ENCODE measurements around the gene CYBC1. TPM values are rescaled to one million over a fixed set of nuclear protein-coding genes. Genes with fewer than 3 reads are reported as not detected.
A peak's percentile ranks its signal among the peaks of the same experiment; 100 is the strongest.

Gene CYBC1
- total RNA-seq, 1 experiment from 2014 or later = 71.4 TPM

DNA sequence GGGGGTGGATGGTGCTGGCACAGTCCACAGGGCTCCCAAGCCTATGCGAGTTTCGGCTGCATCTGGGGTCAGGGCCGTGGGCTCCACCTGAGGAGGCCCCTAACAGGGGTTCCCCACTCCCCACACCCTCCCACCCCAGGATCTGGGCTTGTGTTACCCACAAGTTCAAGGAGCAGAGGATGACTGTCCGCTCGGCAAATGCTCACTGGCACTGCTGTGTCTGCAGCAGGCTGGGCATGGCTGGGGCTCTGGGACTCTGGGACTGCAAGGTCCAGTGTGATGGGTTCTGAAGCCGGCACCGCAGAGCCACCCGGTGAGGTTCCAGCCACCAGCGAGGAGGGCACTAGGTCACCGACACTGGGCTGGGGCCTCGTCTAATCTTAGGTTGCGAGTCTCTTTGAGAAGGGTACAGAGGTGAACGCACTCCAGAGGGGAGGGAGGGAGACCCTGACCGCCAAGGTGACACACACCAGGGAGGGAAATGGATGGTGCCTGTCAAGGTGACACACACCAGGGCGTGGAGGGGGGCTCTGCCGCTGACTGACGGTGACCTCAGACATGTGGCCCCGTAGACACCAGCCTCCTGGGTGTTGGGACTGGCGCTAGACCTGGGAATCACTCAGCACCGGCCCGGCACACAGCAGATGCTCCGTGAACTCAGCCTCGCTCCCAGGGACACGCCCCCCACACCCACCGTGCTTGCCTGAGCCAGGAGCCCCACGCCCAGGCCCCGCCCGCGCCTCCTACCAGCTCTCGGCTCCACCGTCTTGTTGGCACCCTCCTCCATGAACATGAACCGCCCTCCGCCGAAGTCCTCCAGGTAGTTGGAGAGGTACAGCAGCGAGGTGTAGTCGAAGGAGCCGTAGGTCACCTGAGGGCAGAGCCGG, 52.9 kb downstream of the CYBC1 start:
- no peak overlapping the region for H3K4me3 ChIP-seq
- H3K4me1 ChIP-seq (replicated peaks) = peaks cover 16% of the 10 kb centered on the region
- H3K27ac ChIP-seq = no peak overlapping the region
- H3K27me3 ChIP-seq (replicated peaks) = no peaks in the 10 kb centered on the region
- DNase-seq (ENCODE audit: low read depth in 1 of 2, low spot score in 2 of 2) = peak in 1 of 2 experiments; percentile 54
- peaks cover 76% of the 10 kb centered on the region for H3K36me3 ChIP-seq
- H3K9me3 ChIP-seq (replicated peaks) = no peaks in the 10 kb centered on the region

DNA sequence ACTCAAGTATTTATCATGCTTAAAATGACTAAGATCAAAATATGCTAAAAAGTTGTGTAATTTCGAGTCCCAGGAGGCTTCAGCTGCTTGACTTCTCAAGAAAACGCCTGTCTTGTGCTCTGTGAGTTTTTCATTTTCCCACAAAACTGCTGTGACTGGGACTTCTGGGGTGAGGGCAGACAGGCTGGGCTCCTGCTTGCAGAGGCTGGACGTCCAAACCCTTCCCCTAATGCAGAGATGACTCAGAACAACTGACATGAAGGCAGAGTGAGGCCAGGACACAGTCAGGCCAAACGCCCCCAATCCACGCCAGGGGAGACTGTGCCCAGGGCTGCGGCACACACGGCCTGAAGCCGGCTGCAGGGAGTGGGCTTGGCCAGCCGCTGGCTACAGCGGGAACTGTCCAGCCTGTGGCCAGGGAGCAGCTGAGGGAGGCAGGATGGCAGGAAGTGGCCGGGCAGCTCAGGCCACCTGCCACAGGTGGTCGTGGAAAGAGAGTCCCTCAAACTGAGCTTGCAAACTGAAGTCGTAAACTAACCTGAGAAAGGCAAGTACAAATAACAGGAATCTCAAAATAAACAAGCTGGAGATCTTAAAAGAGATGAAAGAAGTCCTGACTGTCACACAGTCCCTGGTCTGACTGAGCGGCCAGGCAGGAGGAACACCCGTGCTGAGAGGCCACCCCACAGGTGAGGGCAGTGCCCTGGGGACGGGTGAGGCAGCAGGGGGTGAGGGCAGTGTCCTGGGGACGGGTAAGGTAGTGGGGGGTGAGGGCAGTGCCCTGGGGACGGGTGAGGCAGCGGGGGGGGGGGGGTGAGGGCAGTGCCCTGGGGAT, 53.7 kb downstream of the CYBC1 start:
- H3K36me3 ChIP-seq = peaks cover 77% of the 10 kb centered on the region
- H3K27ac ChIP-seq = no peak overlapping the region
- no peak overlapping the region for H3K4me3 ChIP-seq
- no peaks in the 10 kb centered on the region for H3K27me3 ChIP-seq (replicated peaks)
- peaks cover 16% of the 10 kb centered on the region for H3K4me1 ChIP-seq (replicated peaks)
- no peaks in the 10 kb centered on the region for H3K9me3 ChIP-seq (replicated peaks)
- no peak for DNase-seq (ENCODE audit: low read depth in 1 of 2, low spot score in 2 of 2)

GRCh38 chr17:82394278-82394677, 56.3 kb downstream of the CYBC1 start:
- H3K27me3 ChIP-seq (replicated peaks) = no peaks in the 10 kb centered on the region
- H3K27ac ChIP-seq = no peak overlapping the region
- no peak for DNase-seq (ENCODE audit: low read depth in 1 of 2, low spot score in 2 of 2)
- no peaks in the 10 kb centered on the region for H3K9me3 ChIP-seq (replicated peaks)
- H3K4me3 ChIP-seq = no peak overlapping the region
- peaks cover 65% of the 10 kb centered on the region for H3K36me3 ChIP-seq
- peaks cover 9% of the 10 kb centered on the region for H3K4me1 ChIP-seq (replicated peaks)

- Histone ChIP-seq H3K27ac (no peak overlapping the region), H3K4me3 (no peak overlapping the region), H3K9me3 (replicated peaks) (no peaks in the 10 kb centered on the region), H3K4me1 (replicated peaks) (peaks cover 11% of the 10 kb centered on the region), H3K27me3 (replicated peaks) (no peaks in the 10 kb centered on the region), H3K36me3 (peaks cover 60% of the 10 kb centered on the region)
- DNase-seq (ENCODE audit: low read depth in 1 of 2, low spot score in 2 of 2) = no peak
Measured at GRCh38 chr17:82392941-82393340, 57.6 kb downstream of the CYBC1 start.

Other genes with a start within 250 kb of the CYBC1 start
- 8.2 and 9.4 TPM in 2 replicates for gene CCDC57, start 237.9 kb downstream of the CYBC1 start, total RNA-seq (2014; rRNA removed; shearing (Covaris generic))
- 149 and 249 TPM in 2 replicates for gene SLC16A3, start 221.7 kb downstream of the CYBC1 start, total RNA-seq (2014; rRNA removed; shearing (Covaris generic))
- 26.0 and 33.7 TPM in 2 replicates for gene CSNK1D, start 177.1 kb downstream of the CYBC1 start, total RNA-seq (2014; rRNA removed; shearing (Covaris generic))
- not detected in 2 replicates for gene CD7, start 133.1 kb downstream of the CYBC1 start, total RNA-seq (2014; rRNA removed; shearing (Covaris generic))
- 5.3 and 6.3 TPM in 2 replicates for gene SECTM1, start 117.0 kb downstream of the CYBC1 start, total RNA-seq (2014; rRNA removed; shearing (Covaris generic))
- gene TEX19, start 91.5 kb downstream of the CYBC1 start, total RNA-seq (2014; rRNA removed; shearing (Covaris generic)) = 0.19 and 0.34 TPM in 2 replicates
- 0.18 TPM in 1 of 2 replicates, not detected in the other for gene UTS2R, start 79.0 kb downstream of the CYBC1 start, total RNA-seq (2014; rRNA removed; shearing (Covaris generic))
- gene HEXD, start 32.4 kb downstream of the CYBC1 start, total RNA-seq (2014; rRNA removed; shearing (Covaris generic)) = 16.3 and 21.7 TPM in 2 replicates
- 87.6 and 105 TPM in 2 replicates for gene OGFOD3, start 32.2 kb downstream of the CYBC1 start, total RNA-seq (2014; rRNA removed; shearing (Covaris generic))
- 41.6 and 58.5 TPM in 2 replicates for gene NARF, start 8.0 kb upstream of the CYBC1 start, total RNA-seq (2014; rRNA removed; shearing (Covaris generic))
- gene FOXK2, start 69.0 kb upstream of the CYBC1 start, total RNA-seq (2014; rRNA removed; shearing (Covaris generic)) = 39.3 and 54.9 TPM in 2 replicates
- 157 and 203 TPM in 2 replicates for gene WDR45B, start 197.7 kb upstream of the CYBC1 start, total RNA-seq (2014; rRNA removed; shearing (Covaris generic))
- gene RAB40B, start 247.9 kb upstream of the CYBC1 start, total RNA-seq (2014; rRNA removed; shearing (Covaris generic)) = 11.2 and 30.9 TPM in 2 replicates

Data from SJSA1 (cell line).